Activated T-helper 1 cell treated with anti-CD3 and anti-CD28 coated beads, Interleukin-2, amount 50 U/mL, for 16 hours (primary cell): ENCODE data around the gene ANKRD13A.
"Not testable (repeated sequence)": the region's sequence is repeated elsewhere in the genome, so short reads cannot be mapped to it uniquely, and the experiment has no call there.

Experiments used
- DNase-seq, 2 donors: peaks; one replicate each; pipeline ENCODE4 v3.0.0-alpha.2; 2020; ENCODE audit warnings: low read depth in 1 of 2, low spot score in 1 of 2

The ANKRD13A gene

GRCh38 chr12:110077800-110078199 lies 78.6 kb downstream of the ANKRD13A start:
- no peak for DNase-seq

GRCh38 chr12:110079477-110080400 lies 80.5 kb downstream of the ANKRD13A start:
- DNase-seq = peak; percentile 42

GRCh38 chr12:110080410-110080809 lies 81.2 kb downstream of the ANKRD13A start:
- no peak for DNase-seq

GRCh38 chr12:110084314-110085015 lies 85.2 kb downstream of the ANKRD13A start:
- no peak for DNase-seq

- not testable (repeated sequence) for DNase-seq
Observed at GRCh38 chr12:110088216-110088615, 89.0 kb downstream of the ANKRD13A start.

GRCh38 chr12:110088936-110089335 lies 89.7 kb downstream of the ANKRD13A start:
- no peak for DNase-seq
